Measurements from ENCODE around the gene H2AZ1.
A peak's percentile ranks its signal among the peaks of the same experiment; 100 is the strongest.
"Not testable (repeated sequence)": the region's sequence is repeated elsewhere in the genome, so short reads cannot be mapped to it uniquely, and the experiment has no call there.

The H2AZ1 gene

GRCh38 chr4:99949999-99950912 is at the start of gene H2AZ1:
Gene H2AZ1 (minus strand): TSS chr4:99950275. CDS start chr4:99950170, 105 bp downstream.
- DNase-seq (ENCODE audit: low spot score): peak; percentile 92

- no peak for DNase-seq (ENCODE audit: low spot score)
These were observed 48.2 kb upstream of the H2AZ1 start for GRCh38 chr4:99998062-99998867.

GRCh38 chr4:99991741-99992140 is 41.7 kb upstream of the H2AZ1 start:
- DNase-seq (ENCODE audit: low spot score): no peak

GRCh38 chr4:99987681-99988080 is 37.6 kb upstream of the H2AZ1 start:
- DNase-seq (ENCODE audit: low spot score): no peak

- DNase-seq (ENCODE audit: low spot score): no peak
These were observed 36.7 kb upstream of the H2AZ1 start for GRCh38 chr4:99986792-99987191.

GRCh38 chr4:99983289-99983943 is 33.3 kb upstream of the H2AZ1 start:
- no peak for DNase-seq (ENCODE audit: low spot score)

GRCh38 chr4:99979872-99980271 is 29.8 kb upstream of the H2AZ1 start:
- DNase-seq (ENCODE audit: low spot score): no peak

- no peak for DNase-seq (ENCODE audit: low spot score)
These were observed 21.5 kb upstream of the H2AZ1 start for GRCh38 chr4:99971453-99972111.

GRCh38 chr4:99968330-99968729 is 18.3 kb upstream of the H2AZ1 start:
- DNase-seq (ENCODE audit: low spot score): no peak

GRCh38 chr4:99966692-99967091 is 16.6 kb upstream of the H2AZ1 start:
- DNase-seq (ENCODE audit: low spot score): no peak

GRCh38 chr4:99965674-99966350 is 15.7 kb upstream of the H2AZ1 start:
- DNase-seq (ENCODE audit: low spot score): no peak

- DNase-seq (ENCODE audit: low spot score): no peak
These were observed 15.1 kb upstream of the H2AZ1 start for GRCh38 chr4:99965173-99965572.

GRCh38 chr4:99961711-99962110 is 11.6 kb upstream of the H2AZ1 start:
- DNase-seq (ENCODE audit: low spot score): no peak

- no peak for DNase-seq (ENCODE audit: low spot score)
These were observed 10.6 kb upstream of the H2AZ1 start for GRCh38 chr4:99960648-99961047.

GRCh38 chr4:99958207-99958606 is 8.1 kb upstream of the H2AZ1 start:
- not testable (repeated sequence) for DNase-seq (ENCODE audit: low spot score)

GRCh38 chr4:99950913-99951254 is 809 bp upstream of the H2AZ1 start:
- no peak for DNase-seq (ENCODE audit: low spot score)

GRCh38 chr4:99949034-99949998 is 759 bp downstream of the H2AZ1 start:
- DNase-seq (ENCODE audit: low spot score): peak; percentile 92

GRCh38 chr4:99947608-99948007 is 2.5 kb downstream of the H2AZ1 start:
- peak; percentile 24 for DNase-seq (ENCODE audit: low spot score)

- no peak for DNase-seq (ENCODE audit: low spot score)
These were observed 2.9 kb downstream of the H2AZ1 start for GRCh38 chr4:99947190-99947578.
